Cerebellar cortex (tissue), 1 donor: ENCODE measurements around the gene FKBP10.
A peak's percentile ranks its signal among the peaks of the same experiment; 100 is the strongest.
"Not testable (repeated sequence)": the region's sequence is repeated elsewhere in the genome, so short reads cannot be mapped to it uniquely, and the experiment has no call there.

ENCODE experiments used
- DNase-seq: peaks from one replicate; pipeline ENCODE4 v3.0.0-alpha.2; 2015; ENCODE audit warnings: low spot score

The FKBP10 gene

GRCh38 chr17:41810659-41811548, 1.9 kb upstream of the FKBP10 start:
- no peak for DNase-seq

- peak; percentile 76 for DNase-seq
Measured at GRCh38 chr17:41811549-41812380, 1.0 kb upstream of the FKBP10 start, which contains the start of gene P3H4. P3H4 (minus strand) TSS chr17:41811949; CDS start chr17:41811915, 34 bp downstream.

GRCh38 chr17:41813152-41813680, 412 bp downstream of the FKBP10 start:
- no peak for DNase-seq

DNA sequence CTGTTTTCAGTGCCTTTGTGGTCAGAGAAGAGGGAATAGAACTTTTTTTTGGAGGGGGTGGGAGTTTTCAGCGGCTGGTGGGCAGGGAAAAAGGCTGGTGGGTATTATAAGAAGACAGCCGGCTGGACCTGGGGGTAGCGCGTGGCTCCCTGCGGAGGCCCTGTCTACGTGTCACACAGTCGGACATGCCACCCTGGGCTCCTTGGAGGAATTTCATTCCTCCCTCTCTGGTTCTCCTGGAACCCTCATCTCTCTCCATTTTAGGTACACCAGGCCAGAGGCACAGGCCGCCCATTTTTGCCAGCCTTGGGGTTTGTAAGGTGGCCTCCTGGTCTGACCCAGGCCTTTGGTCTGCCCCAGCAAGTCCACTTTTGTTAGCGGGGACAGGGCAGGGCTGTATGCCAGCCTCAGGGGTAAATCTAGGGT, 908 bp downstream of the FKBP10 start:
- DNase-seq = no peak

GRCh38 chr17:41814195-41814594, 1.4 kb downstream of the FKBP10 start:
- no peak for DNase-seq

DNA sequence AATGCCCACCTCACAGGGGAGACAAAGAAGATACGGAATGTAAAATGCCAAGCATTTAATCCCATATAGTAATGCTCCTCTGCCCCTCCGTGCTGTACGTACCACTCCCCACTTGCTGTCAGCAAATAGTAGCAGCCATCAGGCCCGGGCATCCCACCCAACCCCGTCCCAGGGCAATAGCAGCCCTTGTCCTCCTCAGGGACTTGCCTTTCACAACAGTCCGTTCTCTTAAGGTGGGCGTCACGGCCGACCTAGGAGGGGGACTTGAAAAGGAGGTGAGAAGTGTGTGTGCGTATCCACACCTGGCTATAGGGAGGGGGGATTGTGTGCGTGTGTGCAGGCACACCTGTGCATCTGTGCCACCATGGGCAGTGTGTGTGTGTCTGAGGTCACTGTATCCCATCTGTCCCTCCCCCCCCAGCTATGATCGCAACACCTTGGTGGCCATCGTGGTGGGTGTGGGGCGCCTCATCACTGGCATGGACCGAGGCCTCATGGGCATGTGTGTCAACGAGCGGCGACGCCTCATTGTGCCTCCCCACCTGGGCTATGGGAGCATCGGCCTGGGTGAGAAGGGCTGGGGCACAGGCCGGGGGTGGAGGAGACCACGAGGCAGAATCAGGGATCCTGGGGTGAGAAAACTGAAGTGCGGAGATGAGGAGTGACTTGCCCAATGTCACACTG, 4.0 kb downstream of the FKBP10 start:
- no peak for DNase-seq

DNA sequence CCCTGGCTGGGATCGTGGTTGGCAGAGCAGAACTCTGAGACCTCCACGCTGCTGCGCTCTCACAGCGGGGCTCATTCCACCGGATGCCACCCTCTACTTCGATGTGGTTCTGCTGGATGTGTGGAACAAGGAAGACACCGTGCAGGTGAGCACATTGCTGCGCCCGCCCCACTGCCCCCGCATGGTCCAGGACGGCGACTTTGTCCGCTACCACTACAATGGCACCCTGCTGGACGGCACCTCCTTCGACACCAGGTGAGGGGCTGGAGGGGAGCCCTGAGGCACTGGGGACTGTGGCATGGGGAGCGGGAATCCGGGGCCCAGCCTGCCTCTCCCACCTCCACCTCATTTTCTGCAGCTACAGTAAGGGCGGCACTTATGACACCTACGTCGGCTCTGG, 5.2 kb downstream of the FKBP10 start:
- no peak for DNase-seq

DNA sequence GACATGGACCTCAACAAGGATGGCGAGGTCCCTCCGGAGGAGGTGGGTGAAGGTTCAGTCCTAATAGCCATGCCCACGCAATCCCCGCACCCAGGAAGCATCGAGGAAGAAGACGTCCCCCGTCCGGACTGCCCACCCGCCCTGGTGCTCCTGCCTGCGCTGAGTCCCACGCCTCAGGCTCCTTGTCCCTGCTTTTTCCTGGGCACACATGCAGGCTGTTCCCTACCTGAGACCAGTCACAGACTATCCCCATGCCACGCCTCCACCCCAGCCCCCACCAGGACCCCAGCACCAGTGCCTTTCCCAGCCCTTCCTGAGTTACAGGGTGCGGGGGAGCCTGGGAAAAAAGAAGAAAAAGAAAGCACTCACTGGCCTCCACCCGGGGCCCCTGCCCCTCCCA, 9.0 kb downstream of the FKBP10 start:
- no peak for DNase-seq

GRCh38 chr17:41822216-41823140, 9.7 kb downstream of the FKBP10 start:
- no peak for DNase-seq

- DNase-seq = no peak
Measured at GRCh38 chr17:41823141-41823524, 10.3 kb downstream of the FKBP10 start.

- DNase-seq = no peak
Measured at GRCh38 chr17:41823580-41823979, 10.8 kb downstream of the FKBP10 start.

- no peak for DNase-seq
Measured at GRCh38 chr17:41824086-41824485, 11.3 kb downstream of the FKBP10 start.

DNA sequence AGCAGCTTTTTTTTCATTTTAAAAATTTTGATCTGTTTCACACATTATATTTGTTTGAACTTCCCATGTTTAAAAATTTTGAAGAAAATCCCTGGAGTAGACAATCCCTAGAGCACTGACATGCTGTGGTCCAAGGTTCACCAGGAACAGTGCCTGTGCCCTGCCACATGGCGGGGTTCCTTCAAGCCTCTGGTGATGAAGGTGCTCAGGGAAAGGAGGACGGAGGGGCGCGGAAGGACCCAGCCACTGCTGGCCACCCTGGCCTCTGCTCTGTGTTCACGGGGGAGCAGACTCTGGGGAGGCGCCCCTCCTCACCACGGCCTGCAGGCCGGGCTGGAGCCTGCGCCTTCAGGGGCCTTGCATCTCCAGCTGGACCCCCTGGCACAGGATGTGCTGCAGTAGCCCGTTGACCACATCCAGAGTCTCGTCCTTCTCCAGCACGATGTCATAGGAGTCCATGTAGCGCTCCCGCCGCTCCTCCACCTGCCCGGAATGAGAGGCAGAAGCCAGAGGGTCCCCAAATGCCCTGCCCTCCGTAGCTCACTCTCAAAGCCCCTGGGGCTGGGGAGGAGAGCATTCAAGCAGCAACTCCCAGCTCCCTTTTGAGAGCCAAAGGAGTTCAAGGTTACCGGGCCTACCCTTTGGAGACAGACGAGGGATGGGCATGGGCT, 12.5 kb downstream of the FKBP10 start:
- DNase-seq = no peak

- not testable (repeated sequence) for DNase-seq
Measured at GRCh38 chr17:41829961-41830360, 17.2 kb downstream of the FKBP10 start.

- peak; percentile 39 for DNase-seq
Measured at GRCh38 chr17:41835214-41835799, 22.5 kb downstream of the FKBP10 start.

GRCh38 chr17:41835800-41836549, 23.2 kb downstream of the FKBP10 start, which contains the start of gene NT5C3B:
NT5C3B (minus strand) TSS chr17:41836232; CDS start chr17:41836193, 39 bp downstream.
- DNase-seq = peak; percentile 43

GRCh38 chr17:41836550-41837196, 23.9 kb downstream of the FKBP10 start:
- no peak for DNase-seq

DNA sequence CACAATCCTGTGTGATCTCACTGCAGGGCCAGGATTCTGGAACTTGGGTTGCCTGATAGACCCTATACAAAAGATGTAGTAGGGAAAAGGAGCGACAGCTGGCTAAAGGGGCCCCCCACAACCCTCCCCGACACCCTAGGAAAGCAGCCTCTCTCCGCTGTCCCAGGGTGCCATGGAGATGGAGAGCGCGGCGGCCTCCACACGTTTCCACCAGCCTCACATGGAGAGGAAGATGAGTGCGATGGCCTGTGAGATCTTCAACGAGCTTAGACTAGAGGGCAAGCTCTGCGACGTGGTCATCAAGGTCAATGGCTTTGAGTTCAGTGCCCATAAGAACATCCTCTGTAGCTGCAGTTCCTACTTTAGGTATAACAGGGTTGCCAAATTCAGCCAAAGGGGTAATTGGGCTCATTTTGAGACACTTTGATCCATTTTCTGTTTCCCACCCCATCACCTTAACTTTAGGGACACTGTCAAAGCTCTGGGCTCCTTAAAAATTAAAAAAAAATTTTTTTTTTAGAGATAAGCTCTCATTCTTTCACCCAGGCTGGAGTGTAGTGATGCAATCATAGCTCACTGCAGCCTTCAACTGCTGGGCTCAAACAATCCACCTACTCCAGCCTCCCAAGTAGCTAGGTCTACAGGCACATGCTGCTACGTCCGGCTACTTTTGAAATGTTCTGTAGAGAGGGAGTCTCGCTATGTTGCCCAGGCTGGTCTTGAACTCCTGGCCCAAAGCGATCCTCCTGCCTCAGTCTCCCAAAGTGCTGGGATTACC, 25.1 kb downstream of the FKBP10 start, which contains the start of gene KLHL10:
Gene KLHL10, plus strand, starts transcription at position 65 of the 778 bp plus-strand sequence. Its CDS starts 108 bp downstream, at position 173.
- DNase-seq = no peak
